HCT116 (cell line): ENCODE data around the gene WHRN. TPM values are rescaled to one million over a fixed set of nuclear protein-coding genes. Genes with fewer than 3 reads are reported as not detected.

Experiments
- ATAC-seq: fragments of 200-7000 bp; cut with Tn5 transposase; 2 replicates; pipeline ENCODE4 v1.9.1; 2020; ENCODE audit warnings: mild to moderate bottlenecking, moderate library complexity
- BruUV-seq: library from RNA; stranded (reverse); fragments of 400-500 nt; replicated peaks from 2 replicates; lab custom pipeline; 2021; lab: Mats Ljungman, UMichigan
- CTCF ChIA-PET: fragments of 300-600 bp; sonication (Branson Sonifier 250); formaldehyde crosslinking; loops from one replicate; lab custom pipeline; 2021; ENCODE audit warnings: antibody characterized with exemption; lab: Charles Lee
- POLR2A ChIA-PET: fragments of 300-600, 350-600 bp; sonication (Branson Sonifier 250); formaldehyde crosslinking; loops from one replicate; lab custom pipeline; 2021; ENCODE audit warnings: antibody characterized with exemption; lab: Charles Lee
- RAD21 ChIA-PET, 2 experiments: fragments of 300-600 bp; sonication (Branson Sonifier 250); formaldehyde crosslinking; loops; one replicate each; lab custom pipeline; 2023; ENCODE audit warnings: low total read pairs in 2 of 2; ENCODE audit not compliant: uncharacterized antibody in 2 of 2, unreplicated experiment in 2 of 2, low non-redundant PET in 1 of 2; lab: Charles Lee
- DNase-seq: peaks from one replicate; pipeline ENCODE4 v3.0.0-alpha.2; 2010; ENCODE audit warnings: low read depth, low spot score
- H2AFZ ChIP-seq: fragments of 200-600 bp; shearing (Covaris generic), sonication (generic); 2 replicates; pipeline ENCODE4 v1.6.1; 2017; ENCODE audit warnings: low read depth, mixed run types, mixed read lengths, antibody characterized with exemption, low read length; ENCODE audit not compliant: poor library complexity, severe bottlenecking
- H3K27ac ChIP-seq: 2 replicates; pipeline ENCODE4 v1.5.1; 2012; ENCODE audit warnings: low read depth, low read length
- H3K27me3 ChIP-seq: fragments of 200-600 bp; sonication (generic); 2 replicates; pipeline ENCODE4 v1.6.1; 2016; ENCODE audit warnings: mixed run types, low read length, mixed read lengths; ENCODE audit not compliant: insufficient read depth
- H3K36me3 ChIP-seq, 2 experiments: fragments of 200-500 bp in 1 of 2; fragments of 200-600 bp in 1 of 2; sonication (Bioruptor generic) in 1 of 2; sonication (generic) in 1 of 2; 2 replicates each; pipeline versions ENCODE4 v1.5.1 to v1.6.1; 2014 to 2016; ENCODE audit warnings: low read length in 2 of 2, inconsistent platforms in 1 of 2, mixed read lengths in 1 of 2, mixed run types in 1 of 2; ENCODE audit not compliant: insufficient read depth in 2 of 2, control insufficient read depth in 1 of 2
- H3K4me1 ChIP-seq, 2 experiments: fragments of 200-600 bp in 1 of 2; sonication (generic) in 1 of 2; 2 replicates each; pipeline versions ENCODE4 v1.5.1 to v1.6.1; 2012 to 2017; ENCODE audit warnings: low read length in 2 of 2, inconsistent platforms in 1 of 2, mild to moderate bottlenecking in 1 of 2, mixed read lengths in 1 of 2, mixed run types in 1 of 2, moderate library complexity in 1 of 2; ENCODE audit not compliant: insufficient read depth in 2 of 2, control insufficient read depth in 1 of 2
- H3K4me2 ChIP-seq: fragments of 200-600 bp; sonication (generic); 2 replicates; pipeline ENCODE4 v1.6.1; 2017; ENCODE audit warnings: mixed run types, low read length, mixed read lengths
- H3K4me3 ChIP-seq, 2 experiments: fragments of 200-600 bp in 1 of 2; sonication (generic) in 1 of 2; replicated peaks in 1 of 2; 2 replicates each; pipeline ENCODE4 v1.5.1; 2011 to 2016; ENCODE audit warnings: low read length in 2 of 2, control low read depth in 1 of 2, low read depth in 1 of 2, mild to moderate bottlenecking in 1 of 2, mixed read lengths in 1 of 2, mixed run types in 1 of 2
- H3K79me2 ChIP-seq: fragments of 200-600 bp; sonication (generic); 2 replicates; pipeline ENCODE4 v1.6.1; 2017; ENCODE audit warnings: mild to moderate bottlenecking, mixed run types, low read length, moderate library complexity, mixed read lengths; ENCODE audit not compliant: insufficient read depth
- H3K9ac ChIP-seq: fragments of 200-600 bp; sonication (generic); 2 replicates; pipeline ENCODE4 v1.6.1; 2016; ENCODE audit warnings: low read length, mixed read lengths
- H3K9me2 ChIP-seq: fragments of 200-600 bp; sonication (generic), shearing (Covaris generic); 2 replicates; pipeline ENCODE4 v1.6.1; 2017; ENCODE audit warnings: mixed run types, mild to moderate bottlenecking, moderate library complexity; ENCODE audit not compliant: insufficient read depth
- H3K9me3 ChIP-seq, 2 experiments: fragments of 200-500 bp in 1 of 2; fragments of 200-600 bp in 1 of 2; sonication (Bioruptor generic) in 1 of 2; sonication (generic) in 1 of 2; 2 replicates each; pipeline ENCODE4 v1.6.1; 2014 to 2017; ENCODE audit warnings: low read length in 2 of 2, mixed read lengths in 2 of 2, inconsistent platforms in 1 of 2, low read depth in 1 of 2, mild to moderate bottlenecking in 1 of 2, mixed run types in 1 of 2, moderate library complexity in 1 of 2; ENCODE audit not compliant: control insufficient read depth in 1 of 2, insufficient read depth in 1 of 2
- H4K20me1 ChIP-seq: fragments of 200-600 bp; sonication (generic), shearing (Covaris generic); 2 replicates; pipeline ENCODE4 v1.6.1; 2017; ENCODE audit warnings: mixed run types, mild to moderate bottlenecking, moderate library complexity; ENCODE audit not compliant: insufficient read depth
- CBX3 ChIP-seq: IDR thresholded peaks from 2 replicates; pipeline ENCODE4 v1.6.1; 2012; ENCODE audit warnings: low read depth
- CTCF ChIP-seq, 3 experiments: fragments of 200-600 bp in 1 of 3; sonication (generic) in 1 of 3; IDR thresholded peaks in 2 of 3; conservative IDR thresholded peaks in 1 of 3; 2 replicates each; pipeline ENCODE4 v1.5.1; 2012 to 2017; ENCODE audit warnings: low read depth in 2 of 3, low read length in 2 of 3, antibody characterized with exemption in 1 of 3, borderline replicate concordance in 1 of 3, control low read depth in 1 of 3, mild to moderate bottlenecking in 1 of 3, mixed read lengths in 1 of 3, mixed run types in 1 of 3, moderate library complexity in 1 of 3; ENCODE audit not compliant: insufficient read depth in 1 of 3
- EGR1 ChIP-seq: IDR thresholded peaks from 2 replicates; pipeline ENCODE4 v1.6.1; 2012; ENCODE audit warnings: low read depth
- EZH2phosphoT487 ChIP-seq: fragments of 200-600 bp; IDR thresholded peaks from 2 replicates; pipeline ENCODE4 v1.6.1; 2018; ENCODE audit warnings: antibody characterized with exemption, borderline replicate concordance
- FOSL1 ChIP-seq: IDR thresholded peaks from 2 replicates; pipeline ENCODE4 v1.6.1; 2012; ENCODE audit warnings: low read depth
- JUND ChIP-seq: IDR thresholded peaks from 2 replicates; pipeline ENCODE4 v1.6.1; 2012
- POLR2A ChIP-seq: IDR thresholded peaks from 2 replicates; pipeline ENCODE4 v1.7.0; 2011; ENCODE audit warnings: borderline replicate concordance; ENCODE audit not compliant: insufficient read depth, insufficient read length; ENCODE audit errors: extremely low read depth
- POLR2AphosphoS5 ChIP-seq: IDR thresholded peaks from 2 replicates; pipeline ENCODE4 v1.6.1; 2011; ENCODE audit warnings: mild to moderate bottlenecking, low read depth, low read length, moderate library complexity
- RAD21 ChIP-seq: IDR thresholded peaks from 2 replicates; pipeline ENCODE4 v1.6.1; 2012; ENCODE audit warnings: low read depth, mild to moderate bottlenecking
- REST ChIP-seq: IDR thresholded peaks from 2 replicates; pipeline ENCODE4 v1.6.1; 2012; ENCODE audit warnings: low read depth
- SIN3A ChIP-seq: IDR thresholded peaks from 2 replicates; pipeline ENCODE4 v1.6.1; 2012; ENCODE audit warnings: low read depth
- SP1 ChIP-seq: IDR thresholded peaks from 2 replicates; pipeline ENCODE4 v1.6.1; 2012; ENCODE audit warnings: low read depth
- SRF ChIP-seq: IDR thresholded peaks from 2 replicates; pipeline ENCODE4 v1.6.1; 2012; ENCODE audit warnings: low read depth
- TCF7L2 ChIP-seq: IDR thresholded peaks from 2 replicates; pipeline ENCODE4 v1.7.0; 2011; ENCODE audit warnings: borderline replicate concordance, inconsistent platforms; ENCODE audit not compliant: insufficient read depth, insufficient read length; ENCODE audit errors: extremely low read depth
- ZNF274 ChIP-seq: fragments of 200-500 bp; sonication (Bioruptor generic); IDR thresholded peaks from 2 replicates; pipeline ENCODE4 v1.6.1; 2014; ENCODE audit warnings: mild to moderate bottlenecking, low read depth, low read length, inconsistent platforms
- intact Hi-C: fragments of 100-400 bp; cut with micrococcal nuclease; formaldehyde crosslinking; loops from 2 replicates; pipeline ENCODE4 v1.10.0; 2022
- total RNA-seq: library from RNA; stranded (reverse); gene quantifications from one replicate; pipeline ENCODE4 v1.2.1, GENCODE V29; 2021; ENCODE audit not compliant: unreplicated experiment

Gene WHRN
- total RNA-seq, 1 experiment from 2014 or later = 12.8 TPM

GRCh38 chr9:114426046-114426948, 79.0 kb downstream of the WHRN start:
- intact Hi-C loops = no loop called here
- no peak for DNase-seq
- Histone ChIP-seq H3K36me3 (no peaks in the 10 kb centered on the region), H2AFZ (no peak overlapping the region), H3K9me2 (no peaks in the 10 kb centered on the region), H3K4me3 (no peak overlapping the region), H3K4me1 (no peaks in the 10 kb centered on the region), H3K9ac (no peak overlapping the region), H3K79me2 (no peaks in the 10 kb centered on the region), H3K9me3 (no peaks in the 10 kb centered on the region), H3K27me3 (no peaks in the 10 kb centered on the region), H3K4me2 (no peak overlapping the region), H3K27ac (no peak overlapping the region), H4K20me1 (no peaks in the 10 kb centered on the region)
- TF ChIP-seq POLR2AphosphoS5 = no peak
- no peak for TF ChIP-seq SIN3A
- TF ChIP-seq EZH2phosphoT487 = no peak
- TF ChIP-seq ZNF274 = no peak
- no peak for TF ChIP-seq SRF
- no peak for TF ChIP-seq CTCF (IDR thresholded peaks at IDR 0.05 in 2 of 3, conservative IDR thresholded peaks at IDR 0.05 in 1 of 3; ENCODE audit: borderline replicate concordance in 1 of 3, insufficient read depth in 1 of 3, low read depth in 2 of 3, low read length in 2 of 3)
- no peak for TF ChIP-seq CBX3
- TF ChIP-seq POLR2A = no peak
- TF ChIP-seq RAD21 = no peak
- no peak for TF ChIP-seq FOSL1
- TF ChIP-seq EGR1 = no peak
- no peak for TF ChIP-seq REST
- no peak for TF ChIP-seq JUND
- TF ChIP-seq SP1 = no peak
- TF ChIP-seq TCF7L2 = no peak
- ChIA-PET RAD21 (no interaction called here), POLR2A (no interaction called here), CTCF (no interaction called here)
- no peak for ATAC-seq
- no TSS peak for BruUV-seq
